ENCODE measurements around the gene IER2. TPM values are rescaled to one million over a fixed set of nuclear protein-coding genes. Genes with fewer than 3 reads are reported as not detected.

Gene IER2
- total and polyA plus RNA-seq, 9 of the 15 experiments (the other 6 are each of a cell fraction or from before 2014, with no cell fraction given): 4.5 to 205 (median 23.7) TPM

GRCh38 chr19:13154911-13155471 is 4.8 kb downstream of the IER2 start (continued):
- peak; percentile 27 to 45 (median 31); a peak in 5 of 6 replicates for TF ChIP-seq CTCF (IDR thresholded peaks at IDR 0.05 in 2 of 3, conservative IDR thresholded peaks at IDR 0.05 in 1 of 3; ENCODE audit: insufficient read depth in 2 of 3, low read depth in 1 of 3, low read length in 3 of 3)
- TF ChIP-seq ZNF785 (CRISPR knock-in tag; IDR thresholded peaks at IDR 0.05): no peak
- TF ChIP-seq MYBL2 (IDR thresholded peaks at IDR 0.05; ENCODE audit: low read depth): no peak
- TF ChIP-seq MYBL2 (CRISPR knock-in tag; IDR thresholded peaks at IDR 0.05; ENCODE audit: borderline replicate concordance): no peak
- no peak for TF ChIP-seq SPI1 (IDR thresholded peaks at IDR 0.05; ENCODE audit: borderline replicate concordance, low read depth, low read length)
- TF ChIP-seq MEIS2 (IDR thresholded peaks at IDR 0.05; ENCODE audit: partially characterized antibody): no peak
- peak; percentile 70 for TF ChIP-seq POLR2G (IDR thresholded peaks at IDR 0.05; ENCODE audit: low read depth, low read length)
- no peak for TF ChIP-seq HOXB6 (CRISPR knock-in tag; IDR thresholded peaks at IDR 0.05; ENCODE audit: borderline replicate concordance)
- no peak for TF ChIP-seq SRF (CRISPR knock-in tag; IDR thresholded peaks at IDR 0.05)
- peak; percentile 57 for TF ChIP-seq NCOA4 (IDR thresholded peaks at IDR 0.05; ENCODE audit: partially characterized antibody)
- TF ChIP-seq U2AF2 (optimal IDR thresholded peaks at IDR 0.05; ENCODE audit: low read depth, low read length): no peak
- TF ChIP-seq NUFIP1 (IDR thresholded peaks at IDR 0.05; ENCODE audit: partially characterized antibody): no peak
- TF ChIP-seq ZFP36 (IDR thresholded peaks at IDR 0.05; ENCODE audit: low read depth, low read length, partially characterized antibody): peak; percentile 16
- TF ChIP-seq ZNF79 (CRISPR knock-in tag; IDR thresholded peaks at IDR 0.05; ENCODE audit: low read depth): no peak
- no peak for TF ChIP-seq GTF2A2 (tag; IDR thresholded peaks at IDR 0.05)
- TF ChIP-seq DACH1 (IDR thresholded peaks at IDR 0.05; ENCODE audit: partially characterized antibody): peak; percentile 50
- TF ChIP-seq RBM15 (IDR thresholded peaks at IDR 0.05; ENCODE audit: insufficient read depth, low read length): no peak
- TF ChIP-seq TBL1XR1 (IDR thresholded peaks at IDR 0.05; ENCODE audit: low read length in 2 of 2): 0 out of 4 replicates have a peak, but pooled peaks of 1 of the 2 experiments have one; percentile 24
- TF ChIP-seq, protein P1, sequence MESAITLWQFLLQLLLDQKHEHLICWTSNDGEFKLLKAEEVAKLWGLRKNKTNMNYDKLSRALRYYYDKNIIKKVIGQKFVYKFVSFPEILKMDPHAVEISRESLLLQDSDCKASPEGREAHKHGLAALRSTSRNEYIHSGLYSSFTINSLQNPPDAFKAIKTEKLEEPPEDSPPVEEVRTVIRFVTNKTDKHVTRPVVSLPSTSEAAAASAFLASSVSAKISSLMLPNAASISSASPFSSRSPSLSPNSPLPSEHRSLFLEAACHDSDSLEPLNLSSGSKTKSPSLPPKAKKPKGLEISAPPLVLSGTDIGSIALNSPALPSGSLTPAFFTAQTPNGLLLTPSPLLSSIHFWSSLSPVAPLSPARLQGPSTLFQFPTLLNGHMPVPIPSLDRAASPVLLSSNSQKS (CRISPR knock-in tag; IDR thresholded peaks at IDR 0.05): no peak
- no peak for TF ChIP-seq C11orf30 (IDR thresholded peaks at IDR 0.05; ENCODE audit: low read depth)
- no peak for TF ChIP-seq STAT5B (CRISPR knock-in tag; IDR thresholded peaks at IDR 0.05)
- no peak for TF ChIP-seq ZNF197 (CRISPR knock-in tag; IDR thresholded peaks at IDR 0.05; ENCODE audit: low read depth)
- no peak for TF ChIP-seq ZKSCAN3 (CRISPR knock-in tag; IDR thresholded peaks at IDR 0.05)
- no peak for TF ChIP-seq ZNF766 (CRISPR knock-in tag; conservative IDR thresholded peaks at IDR 0.05)
- no peak for TF ChIP-seq ASH1L (IDR thresholded peaks at IDR 0.05; ENCODE audit: borderline replicate concordance, low read depth, partially characterized antibody)
- TF ChIP-seq ZNF347 (CRISPR knock-in tag; IDR thresholded peaks at IDR 0.05; ENCODE audit: low read depth): no peak
- TF ChIP-seq ZNF589 (CRISPR knock-in tag; IDR thresholded peaks at IDR 0.05; ENCODE audit: low read depth): peak; percentile 47; the same call in 1 of the 2 replicates
- TF ChIP-seq ZNF584 (CRISPR knock-in tag; IDR thresholded peaks at IDR 0.05; ENCODE audit: low read depth): no peak
- TF ChIP-seq NFYB (IDR thresholded peaks at IDR 0.05; ENCODE audit: extremely low read depth, insufficient read length): no peak
